Stimulated activated CD4-positive, alpha-beta T cell treated with anti-CD3 and anti-CD28 coated beads, Interleukin-1b, Interleukin-23, amount 100 ng/mL, for 24 hours (primary cell): Measurements from ENCODE around the gene CFAP45.

ENCODE experiments used
- DNase-seq, 4 experiments: peaks; one replicate each; pipeline ENCODE4 v3.0.0-alpha.2; 2020; ENCODE audit warnings: low read depth in 4 of 4, low spot score in 1 of 4

Gene CFAP45

DNA sequence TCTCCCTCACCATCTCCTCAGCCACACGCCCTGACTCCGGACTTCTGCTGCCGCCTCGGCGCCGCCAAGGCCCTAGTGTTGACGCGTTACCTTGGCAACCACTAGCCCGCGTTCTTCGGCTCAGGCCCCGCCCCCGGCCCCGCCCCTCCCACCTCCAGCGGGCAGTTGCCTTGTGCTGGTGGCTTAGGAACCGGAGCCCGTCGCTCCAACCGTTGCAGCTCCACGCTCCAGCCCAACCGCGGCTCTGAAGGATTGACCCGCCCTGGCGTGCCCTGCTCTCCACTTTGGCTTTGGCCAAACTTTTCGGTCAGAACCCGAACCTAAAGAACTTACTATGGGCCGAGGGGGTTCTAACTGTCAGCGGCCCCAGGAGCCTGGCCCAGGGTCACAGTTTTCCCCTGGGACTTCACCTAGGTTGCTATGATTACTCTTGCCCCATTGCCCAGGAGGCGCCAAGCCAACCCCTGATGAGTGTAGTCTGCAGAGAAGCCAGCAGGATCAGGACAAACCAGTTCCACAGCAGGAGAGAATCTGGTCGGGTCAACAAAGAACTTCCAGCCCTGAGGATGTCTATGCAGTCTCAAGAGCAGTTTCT, at the start of gene CFAP45:
TSS of gene CFAP45 (minus strand) at position 80 of the 595 bp plus-strand sequence. CDS start at position 13, 67 bp downstream.
- DNase-seq = no peak

- no peak for DNase-seq
Measured at GRCh38 chr1:159949123-159949522, 49.2 kb upstream of the CFAP45 start.

GRCh38 chr1:159947942-159948341, 48.0 kb upstream of the CFAP45 start:
- DNase-seq = no peak

GRCh38 chr1:159946242-159947187, 46.5 kb upstream of the CFAP45 start:
- no peak for DNase-seq

GRCh38 chr1:159945483-159946241, 45.7 kb upstream of the CFAP45 start, which contains the start of gene IGSF9:
Gene IGSF9, minus strand, starts transcription at chr1:159945613. Its CDS starts 2,159 bp downstream, at chr1:159943454.
- peak; percentile 33 to 67 (median 54) for DNase-seq

DNA sequence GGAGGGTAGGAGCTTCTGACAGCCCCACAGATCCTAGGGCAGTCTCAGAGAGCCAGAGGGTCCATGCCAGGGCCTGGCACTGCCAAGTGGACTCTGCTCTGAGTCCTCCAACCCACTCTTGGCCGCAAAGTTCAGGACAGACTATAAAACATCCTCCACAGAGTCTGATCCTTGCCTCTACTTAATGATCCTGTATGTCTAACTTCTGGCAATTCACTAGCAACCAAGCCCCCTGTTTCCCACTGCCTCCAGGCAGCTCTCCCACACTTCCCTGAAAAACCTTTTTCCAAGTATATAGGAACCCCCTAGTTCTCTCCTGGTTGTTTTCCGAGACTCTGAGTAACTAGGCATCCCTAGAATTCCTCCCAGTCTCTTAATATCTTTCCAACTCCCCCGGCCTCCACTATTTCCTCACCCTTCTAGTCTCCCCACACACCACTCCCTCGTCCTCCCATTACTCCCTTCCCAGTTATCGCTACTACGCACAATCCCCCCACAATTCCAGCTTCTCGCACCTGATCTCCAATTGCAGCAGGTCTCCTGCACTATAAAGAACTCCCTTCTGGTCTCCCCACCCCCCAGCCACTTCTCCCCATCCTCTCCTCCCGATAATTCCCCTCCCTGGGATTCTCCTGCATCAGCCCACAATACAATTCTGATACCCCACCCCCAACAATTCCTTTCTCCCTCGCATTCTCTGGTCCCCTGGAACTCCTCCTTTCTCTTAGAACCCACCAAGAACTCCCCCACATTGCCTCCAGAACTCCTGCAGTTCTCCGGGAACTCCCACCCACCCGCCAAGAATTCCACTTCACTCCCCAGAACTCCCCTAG, 44.9 kb upstream of the CFAP45 start:
- no peak for DNase-seq

GRCh38 chr1:159943908-159944622, 44.1 kb upstream of the CFAP45 start:
- DNase-seq = no peak

DNA sequence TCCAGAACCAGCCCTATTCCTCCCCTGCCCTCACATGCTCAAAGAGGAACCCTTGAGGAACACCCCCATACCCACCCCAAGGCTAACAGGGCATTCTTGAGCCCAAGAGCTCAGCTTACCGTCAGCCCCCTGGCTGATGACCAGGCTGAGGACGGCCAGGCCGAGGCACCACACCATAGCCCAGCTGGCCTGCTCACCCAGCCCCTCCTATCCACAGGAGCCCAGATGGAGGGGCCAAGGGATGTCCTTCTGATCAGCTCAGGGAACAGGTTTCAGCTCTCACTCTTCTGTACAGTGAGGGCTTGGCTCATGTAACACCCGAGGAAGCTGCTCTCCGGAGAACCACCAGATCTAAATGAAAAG, 43.3 kb upstream of the CFAP45 start:
- DNase-seq = no peak

DNA sequence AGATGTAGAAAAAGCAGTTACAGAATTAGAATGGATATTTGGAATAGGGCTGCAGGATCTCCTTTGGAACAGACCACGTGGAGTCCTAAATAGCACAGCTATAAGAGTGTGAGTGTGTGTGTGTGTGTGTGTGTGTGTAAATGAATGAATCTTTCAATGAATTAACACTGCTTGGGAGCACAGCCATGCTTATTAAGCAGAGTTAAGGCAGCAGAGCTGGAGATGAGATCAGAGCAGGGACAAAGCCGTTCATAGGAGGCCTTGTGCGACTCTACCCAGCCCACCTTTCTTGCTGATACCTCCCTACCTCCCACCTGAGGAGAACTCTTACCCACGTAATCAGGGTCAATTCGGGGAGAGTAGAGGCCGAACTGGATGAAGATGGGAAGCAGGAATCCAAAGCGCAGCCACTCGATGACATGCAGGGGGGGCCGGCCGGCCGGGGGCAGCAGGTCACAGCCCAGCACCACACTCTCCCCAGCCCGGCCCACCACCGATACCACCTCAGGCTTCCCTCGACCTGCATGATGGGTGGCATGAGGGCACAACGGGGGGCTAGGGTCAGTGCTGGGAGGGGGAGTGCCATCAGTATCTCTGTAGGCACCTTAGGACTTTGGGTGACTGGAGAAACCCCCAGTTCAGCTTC, 42.8 kb upstream of the CFAP45 start:
- no peak for DNase-seq

- no peak for DNase-seq
Measured at GRCh38 chr1:159941591-159942560, 41.9 kb upstream of the CFAP45 start.

DNA sequence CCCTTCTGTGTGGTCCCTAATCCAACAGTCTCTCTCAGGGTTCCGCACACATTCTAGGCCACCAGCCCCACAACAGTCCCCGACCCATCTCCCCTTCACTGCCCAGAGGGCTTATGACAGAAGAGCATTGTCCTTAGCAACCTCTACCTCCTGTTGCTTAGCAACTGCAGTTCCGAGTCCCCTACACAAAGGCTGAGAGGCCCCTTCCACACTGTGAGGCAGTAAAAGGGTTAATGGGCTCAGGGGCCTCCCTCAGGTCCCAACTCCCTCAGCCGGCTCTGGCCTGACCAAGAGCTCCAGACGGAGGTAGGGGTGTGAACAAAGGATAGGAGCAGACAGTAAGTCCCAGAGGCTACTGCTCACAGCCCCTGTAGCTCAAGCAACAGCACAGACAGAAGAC, 41.2 kb upstream of the CFAP45 start:
- no peak for DNase-seq

- no peak for DNase-seq
Measured at GRCh38 chr1:159940006-159940620, 40.1 kb upstream of the CFAP45 start.

- DNase-seq = no peak
Measured at GRCh38 chr1:159939678-159940002, 39.7 kb upstream of the CFAP45 start.

GRCh38 chr1:159938905-159939677, 39.1 kb upstream of the CFAP45 start:
- no peak for DNase-seq

GRCh38 chr1:159938211-159938852, 38.4 kb upstream of the CFAP45 start:
- no peak for DNase-seq

DNA sequence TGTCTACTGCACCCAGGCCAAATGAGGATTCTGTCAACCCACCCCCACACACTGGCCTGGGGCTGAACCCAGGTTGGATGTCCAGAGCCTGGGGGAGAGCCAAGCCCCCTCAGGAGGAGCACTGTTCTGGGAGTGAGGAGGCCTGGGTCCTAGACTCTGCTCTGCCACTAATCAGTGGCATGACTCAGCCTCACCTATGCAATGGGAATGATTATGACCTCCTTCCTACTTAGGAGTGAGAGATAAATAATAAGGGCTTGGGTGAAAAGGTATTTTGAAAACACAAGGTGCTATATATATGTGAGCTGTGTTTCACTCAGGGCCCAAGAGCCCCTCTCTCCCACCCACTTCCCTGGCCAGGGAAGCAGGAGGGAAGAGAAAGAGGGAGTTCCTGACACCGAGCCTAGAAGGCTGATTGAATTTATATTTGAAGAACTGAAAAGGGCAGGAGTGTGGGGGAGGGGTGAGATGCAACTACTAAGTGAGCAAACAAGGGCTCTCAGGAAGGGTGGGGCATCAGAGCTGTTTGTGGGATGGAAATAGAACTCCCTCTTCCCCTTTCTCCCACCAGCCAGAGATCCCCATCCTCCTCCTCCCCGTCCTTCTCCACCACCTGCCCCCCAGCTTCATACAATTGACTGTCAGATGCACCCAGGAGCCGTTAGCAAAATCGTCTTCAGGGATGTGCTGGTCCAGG, 37.2 kb upstream of the CFAP45 start:
- no peak for DNase-seq
